ENCODE measurements around the gene TBL3. TPM values are rescaled to one million over a fixed set of nuclear protein-coding genes. Genes with fewer than 3 reads are reported as not detected.

TBL3 gene
- total RNA-seq, 1 experiment from 2014 or later, result 68.9 TPM

- intact Hi-C loops (cut with micrococcal nuclease), result no loop called here
- H3K4me3 ChIP-seq (replicated peaks in 1 of 2; ENCODE audit: low read depth in 1 of 2, low read length in 2 of 2), result no peak overlapping the region
- H4K20me1 ChIP-seq (ENCODE audit: insufficient read depth), result peaks cover 9% of the 10 kb centered on the region; the same call in 1 of the 2 replicates
- no peaks in the 10 kb centered on the region for H3K27me3 ChIP-seq (ENCODE audit: insufficient read depth, low read length)
- no peak overlapping the region for H2AFZ ChIP-seq (ENCODE audit: low read depth, low read length, poor library complexity, severe bottlenecking)
- peak overlapping the region; percentile 62; the same call in 1 of the 2 replicates for H3K27ac ChIP-seq (ENCODE audit: low read depth, low read length)
- TF ChIP-seq EZH2phosphoT487 (IDR thresholded peaks at IDR 0.05; ENCODE audit: borderline replicate concordance) (no peak), MAX (IDR thresholded peaks at IDR 0.05) (no peak), ATF3 (IDR thresholded peaks at IDR 0.05) (no peak), ZNF274 (IDR thresholded peaks at IDR 0.05; ENCODE audit: low read depth, low read length) (no peak), CBX3 (IDR thresholded peaks at IDR 0.05; ENCODE audit: low read depth) (no peak), ZFX (IDR thresholded peaks at IDR 0.05) (no peak), SRF (IDR thresholded peaks at IDR 0.05; ENCODE audit: low read depth) (no peak)
- no peaks in the 10 kb centered on the region for H3K9me3 ChIP-seq (ENCODE audit: control insufficient read depth in 1 of 2, insufficient read depth in 1 of 2, low read depth in 1 of 2, low read length in 2 of 2)
- no TSS peak for BruUV-seq (replicated peaks)
- peaks cover 89% of the 10 kb centered on the region for H3K79me2 ChIP-seq (ENCODE audit: insufficient read depth, low read length)
- ChIA-PET RAD21 (ENCODE audit: low non-redundant PET in 1 of 2, low total read pairs in 2 of 2, uncharacterized antibody in 2 of 2, unreplicated experiment in 2 of 2) (no interaction called here), CTCF (interaction anchor here (0.5 kb wide), 1 partner anchor 135 kb away, joined by 4 read pairs; no protein-coding TSS in a partner anchor), POLR2A (no interaction called here)
- no peaks in the 10 kb centered on the region for H3K9me2 ChIP-seq (ENCODE audit: insufficient read depth)
- no peak for ATAC-seq
- DNase-seq (ENCODE audit: low read depth, low spot score), result no peak
- H3K9ac ChIP-seq (ENCODE audit: low read length), result peak overlapping the region; percentile 20; the same call in 1 of the 2 replicates
- H3K4me2 ChIP-seq (ENCODE audit: low read length), result no peak overlapping the region
- H3K4me1 ChIP-seq (ENCODE audit: control insufficient read depth in 1 of 2, insufficient read depth in 2 of 2, low read length in 2 of 2), result peaks cover 25 to 58% of the 10 kb centered on the region in 2 experiments
- H3K36me3 ChIP-seq (ENCODE audit: control insufficient read depth in 1 of 2, insufficient read depth in 2 of 2, low read length in 2 of 2), result peaks cover 16 to 34% of the 10 kb centered on the region in 2 experiments; a peak in 3 of 4 replicates
Measured at GRCh38 chr16:2005646-2006045, 33.8 kb downstream of the TBL3 start.

- intact Hi-C loops (cut with micrococcal nuclease), result no loop called here
- no peak overlapping the region for H3K4me2 ChIP-seq (ENCODE audit: low read length)
- no peak overlapping the region for H2AFZ ChIP-seq (ENCODE audit: low read depth, low read length, poor library complexity, severe bottlenecking)
- ChIA-PET POLR2A (no interaction called here), CTCF (interaction anchor here (0.5 kb wide), 1 partner anchor 134 kb away, joined by 4 read pairs; no protein-coding TSS in a partner anchor), RAD21 (ENCODE audit: low non-redundant PET in 1 of 2, low total read pairs in 2 of 2, uncharacterized antibody in 2 of 2, unreplicated experiment in 2 of 2) (no interaction called here)
- H3K9me2 ChIP-seq (ENCODE audit: insufficient read depth), result no peaks in the 10 kb centered on the region
- no peaks in the 10 kb centered on the region for H3K9me3 ChIP-seq (ENCODE audit: control insufficient read depth in 1 of 2, insufficient read depth in 1 of 2, low read depth in 1 of 2, low read length in 2 of 2)
- peak overlapping the region; percentile 62; the same call in 1 of the 2 replicates for H3K27ac ChIP-seq (ENCODE audit: low read depth, low read length)
- H4K20me1 ChIP-seq (ENCODE audit: insufficient read depth), result peaks cover 9% of the 10 kb centered on the region; the same call in 1 of the 2 replicates
- H3K36me3 ChIP-seq (ENCODE audit: control insufficient read depth in 1 of 2, insufficient read depth in 2 of 2, low read length in 2 of 2), result peaks cover 11 to 28% of the 10 kb centered on the region in 2 experiments; a peak in 3 of 4 replicates
- no peak for DNase-seq (ENCODE audit: low read depth, low spot score)
- ATAC-seq, result no peak
- H3K4me1 ChIP-seq (ENCODE audit: control insufficient read depth in 1 of 2, insufficient read depth in 2 of 2, low read length in 2 of 2), result peaks cover 28 to 62% of the 10 kb centered on the region in 2 experiments
- no TSS peak for BruUV-seq (replicated peaks)
- H3K4me3 ChIP-seq (replicated peaks in 1 of 2; ENCODE audit: low read depth in 1 of 2, low read length in 2 of 2), result no peak overlapping the region
- H3K9ac ChIP-seq (ENCODE audit: low read length), result no peak overlapping the region
- no peaks in the 10 kb centered on the region for H3K27me3 ChIP-seq (ENCODE audit: insufficient read depth, low read length)
- H3K79me2 ChIP-seq (ENCODE audit: insufficient read depth, low read length), result peaks cover 87% of the 10 kb centered on the region
- no peak for TF ChIP-seq EGR1 (IDR thresholded peaks at IDR 0.05; ENCODE audit: low read depth)
- no peak for TF ChIP-seq ZNF274 (IDR thresholded peaks at IDR 0.05; ENCODE audit: low read depth, low read length)
- no peak for TF ChIP-seq CBX3 (IDR thresholded peaks at IDR 0.05; ENCODE audit: low read depth)
- no peak for TF ChIP-seq FOSL1 (IDR thresholded peaks at IDR 0.05; ENCODE audit: low read depth)
- no peak for TF ChIP-seq JUND (IDR thresholded peaks at IDR 0.05)
- TF ChIP-seq RAD21 (IDR thresholded peaks at IDR 0.05; ENCODE audit: low read depth), result no peak
- TF ChIP-seq ELF1 (IDR thresholded peaks at IDR 0.05; ENCODE audit: borderline replicate concordance, low read depth), result no peak
- TF ChIP-seq ATF3 (IDR thresholded peaks at IDR 0.05), result no peak
- no peak for TF ChIP-seq CTCF (IDR thresholded peaks at IDR 0.05 in 2 of 3, conservative IDR thresholded peaks at IDR 0.05 in 1 of 3; ENCODE audit: borderline replicate concordance in 1 of 3, insufficient read depth in 1 of 3, low read depth in 2 of 3, low read length in 2 of 3)
- TF ChIP-seq MAX (IDR thresholded peaks at IDR 0.05), result no peak
- TF ChIP-seq CEBPB (IDR thresholded peaks at IDR 0.05; ENCODE audit: low read depth), result no peak
Measured at GRCh38 chr16:2006317-2006716, 34.5 kb downstream of the TBL3 start.

Data from HCT116 (cell line).